Stimulated activated naive CD8-positive, alpha-beta T cell treated with anti-CD3 and anti-CD28 coated beads, Interleukin-15, amount 100 ng/mL, for 72 hours (primary cell): ENCODE results near the gene ABCC3.

ENCODE experiments used
- ATAC-seq: fragments of 150-1000 bp; cut with Tn5 transposase; 2 replicates; pipeline ENCODE4 v1.10.0; 2021; ENCODE audit warnings: mild to moderate bottlenecking, moderate library complexity
- DNase-seq, 2 donors: peaks; one replicate each; pipeline ENCODE4 v3.0.0; 2021 to 2022
- H3K27ac Mint-ChIP-seq, 2 donors: one replicate each; pipeline ENCODE4 v1.8.0; 2022; ENCODE audit warnings: mild to moderate bottlenecking in 2 of 2, mixed read lengths in 2 of 2, moderate library complexity in 2 of 2
- H3K27me3 Mint-ChIP-seq: one replicate; pipeline ENCODE4 v1.8.0; 2022; ENCODE audit warnings: mixed read lengths
- H3K4me1 Mint-ChIP-seq: one replicate; pipeline ENCODE4 v1.8.0; 2022; ENCODE audit warnings: mild to moderate bottlenecking, mixed read lengths
- H3K4me3 Mint-ChIP-seq, 2 donors: one replicate each; pipeline ENCODE4 v1.8.0; 2022; ENCODE audit warnings: mild to moderate bottlenecking in 2 of 2, mixed read lengths in 2 of 2, moderate library complexity in 1 of 2
- H3K9me3 Mint-ChIP-seq, 2 donors: one replicate each; pipeline ENCODE4 v1.8.0; 2022; ENCODE audit warnings: mixed read lengths in 2 of 2

Gene ABCC3

DNA sequence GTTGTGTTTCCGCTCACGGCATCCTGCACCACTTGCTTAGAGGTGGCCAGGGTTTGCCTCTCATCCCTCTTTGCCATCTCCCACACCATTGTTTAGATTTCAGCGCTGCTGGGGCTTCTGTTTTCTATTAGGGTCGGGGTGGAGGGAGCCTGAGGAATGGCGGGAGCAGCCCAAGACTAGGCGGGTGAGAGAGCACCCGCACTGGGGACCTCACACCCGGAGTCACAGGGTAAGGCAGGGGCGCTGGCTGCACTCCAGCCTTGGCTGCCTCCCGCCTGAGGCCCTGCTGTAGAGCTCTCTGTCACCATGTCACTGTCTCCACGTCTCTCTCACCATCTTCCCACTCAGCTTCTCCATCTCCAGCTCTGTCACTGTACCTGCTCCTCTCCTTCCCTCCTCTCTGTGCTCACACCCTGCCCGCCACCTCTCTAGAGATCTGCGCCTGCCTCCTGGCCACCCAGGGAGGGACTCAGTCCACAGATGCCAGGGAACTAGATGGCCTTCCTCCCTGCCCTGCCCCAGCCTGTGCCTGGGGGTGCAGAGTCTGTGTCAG is 32.8 kb upstream of the ABCC3 start:
- Mint-ChIP-seq H3K4me3 (no peak overlapping the region), H3K27me3 (peaks cover 50% of the 10 kb centered on the region), H3K4me1 (no peaks in the 10 kb centered on the region), H3K9me3 (no peaks in the 10 kb centered on the region), H3K27ac (no peak overlapping the region)
- ATAC-seq (no peak), DNase-seq (no peak)

- Mint-ChIP-seq H3K4me3 (no peak overlapping the region), H3K27me3 (peaks cover 50% of the 10 kb centered on the region), H3K27ac (no peak overlapping the region), H3K4me1 (no peaks in the 10 kb centered on the region), H3K9me3 (no peaks in the 10 kb centered on the region)
- DNase-seq (no peak), ATAC-seq (no peak)
Observed at GRCh38 chr17:50602836-50603235, 31.8 kb upstream of the ABCC3 start.

GRCh38 chr17:50603340-50603739 is 31.3 kb upstream of the ABCC3 start:
- DNase-seq (no peak), ATAC-seq (peak; percentile 45)
- Mint-ChIP-seq H3K4me1 (no peaks in the 10 kb centered on the region), H3K27ac (no peak overlapping the region), H3K4me3 (no peak overlapping the region), H3K9me3 (no peaks in the 10 kb centered on the region), H3K27me3 (peaks cover 50% of the 10 kb centered on the region)

DNA sequence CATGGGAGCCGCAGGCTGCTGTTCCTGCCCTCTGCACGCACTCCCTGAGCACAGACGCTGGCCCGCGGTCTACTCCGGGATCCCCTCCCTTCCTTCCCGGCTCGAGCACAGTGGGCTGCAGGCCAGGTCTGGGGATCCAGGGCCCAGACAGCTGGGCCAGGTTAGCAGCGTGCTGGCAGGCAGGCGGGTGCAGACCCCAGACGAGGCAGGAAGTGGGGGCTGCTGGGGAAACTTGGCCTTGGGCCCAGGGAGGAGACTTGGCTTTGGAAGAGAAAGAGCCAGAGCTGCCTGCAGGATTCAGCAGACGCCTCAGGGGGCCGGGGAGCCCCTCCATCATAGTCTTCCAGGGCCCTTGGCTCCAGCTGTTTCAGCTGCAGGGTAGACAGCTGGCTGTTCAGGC is 30.2 kb upstream of the ABCC3 start:
- H3K4me3 Mint-ChIP-seq, result no peak overlapping the region
- H3K9me3 Mint-ChIP-seq, result no peaks in the 10 kb centered on the region
- no peak for DNase-seq
- H3K27ac Mint-ChIP-seq, result peak overlapping the region in 1 of 2 donors; percentile 77
- H3K27me3 Mint-ChIP-seq, result peaks cover 53% of the 10 kb centered on the region
- ATAC-seq, result no peak
- no peaks in the 10 kb centered on the region for H3K4me1 Mint-ChIP-seq

DNA sequence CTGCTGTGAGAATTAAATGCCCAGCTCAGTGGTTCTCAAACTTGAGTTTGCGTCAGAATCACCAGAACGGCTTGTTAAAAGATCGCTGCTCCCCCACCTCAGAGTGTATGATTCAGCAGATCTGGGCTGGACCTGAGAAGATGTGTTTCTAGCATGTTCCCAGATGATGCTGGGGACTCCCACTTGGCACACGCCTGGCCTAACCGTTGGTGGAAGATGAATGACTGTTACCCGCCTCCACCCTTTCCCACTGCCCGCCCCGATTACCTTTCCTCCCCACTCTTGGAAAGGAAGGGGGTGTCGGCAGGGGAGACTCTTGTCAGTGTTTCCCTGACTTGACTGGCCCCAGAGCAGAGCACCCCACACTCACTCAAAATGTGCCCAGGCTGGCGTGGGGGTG is 29.3 kb upstream of the ABCC3 start:
- Mint-ChIP-seq H3K4me3 (no peak overlapping the region), H3K4me1 (no peaks in the 10 kb centered on the region), H3K27me3 (peaks cover 59% of the 10 kb centered on the region), H3K9me3 (no peaks in the 10 kb centered on the region), H3K27ac (no peak overlapping the region)
- ATAC-seq (no peak), DNase-seq (no peak)

GRCh38 chr17:50607522-50608175 is 27.0 kb upstream of the ABCC3 start:
- no peaks in the 10 kb centered on the region for H3K4me1 Mint-ChIP-seq
- no peak overlapping the region for H3K4me3 Mint-ChIP-seq
- ATAC-seq, result no peak
- peaks cover 45% of the 10 kb centered on the region for H3K27me3 Mint-ChIP-seq
- DNase-seq, result no peak
- no peak overlapping the region for H3K27ac Mint-ChIP-seq
- no peaks in the 10 kb centered on the region for H3K9me3 Mint-ChIP-seq

- Mint-ChIP-seq H3K27me3 (peaks cover 45% of the 10 kb centered on the region), H3K27ac (peak overlapping the region in 1 of 2 donors; percentile 20), H3K4me3 (no peak overlapping the region), H3K4me1 (peaks cover 2% of the 10 kb centered on the region), H3K9me3 (no peaks in the 10 kb centered on the region)
- DNase-seq, result no peak
- no peak for ATAC-seq
Observed at GRCh38 chr17:50608700-50609379, 25.8 kb upstream of the ABCC3 start.

GRCh38 chr17:50609380-50610074 is 25.2 kb upstream of the ABCC3 start:
- Mint-ChIP-seq H3K27ac (peak overlapping the region in 1 of 2 donors; percentile 48), H3K9me3 (no peaks in the 10 kb centered on the region), H3K27me3 (peaks cover 45% of the 10 kb centered on the region), H3K4me1 (peaks cover 8% of the 10 kb centered on the region), H3K4me3 (no peak overlapping the region)
- DNase-seq (no peak), ATAC-seq (no peak)

GRCh38 chr17:50611634-50612033 is 23.0 kb upstream of the ABCC3 start:
- peaks cover 13% of the 10 kb centered on the region for H3K4me1 Mint-ChIP-seq
- H3K9me3 Mint-ChIP-seq, result no peaks in the 10 kb centered on the region
- no peak overlapping the region for H3K4me3 Mint-ChIP-seq
- no peak for ATAC-seq
- no peak overlapping the region for H3K27ac Mint-ChIP-seq
- no peak for DNase-seq
- peaks cover 36% of the 10 kb centered on the region for H3K27me3 Mint-ChIP-seq

DNA sequence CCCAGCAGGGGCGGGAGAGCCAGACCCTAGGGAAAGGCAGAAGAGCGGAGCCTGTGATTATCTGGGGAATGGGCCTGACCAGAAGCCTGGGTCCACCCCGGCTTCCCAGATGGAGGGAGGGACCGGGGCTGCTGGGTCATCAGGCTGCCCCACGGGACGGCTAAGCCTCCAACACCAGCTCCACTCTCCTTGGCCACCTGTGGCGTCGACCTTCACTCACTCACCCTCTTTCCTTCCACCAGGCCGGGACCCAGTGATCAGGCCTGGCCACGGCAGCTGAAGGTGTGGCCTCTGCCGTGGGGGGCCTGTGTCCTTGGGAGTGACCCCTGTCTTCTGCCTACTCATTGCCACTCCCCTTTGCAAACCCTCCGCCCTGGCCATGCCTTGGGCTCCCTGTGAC is 22.4 kb upstream of the ABCC3 start:
- H3K4me3 Mint-ChIP-seq, result no peak overlapping the region
- H3K4me1 Mint-ChIP-seq, result peaks cover 13% of the 10 kb centered on the region
- ATAC-seq (no peak), DNase-seq (no peak)
- no peak overlapping the region for H3K27ac Mint-ChIP-seq
- H3K9me3 Mint-ChIP-seq, result no peaks in the 10 kb centered on the region
- H3K27me3 Mint-ChIP-seq, result peaks cover 36% of the 10 kb centered on the region

GRCh38 chr17:50613007-50613992 is 21.4 kb upstream of the ABCC3 start:
- ATAC-seq (no peak), DNase-seq (no peak)
- Mint-ChIP-seq H3K27ac (no peak overlapping the region), H3K4me1 (peaks cover 13% of the 10 kb centered on the region), H3K4me3 (no peak overlapping the region), H3K27me3 (peaks cover 36% of the 10 kb centered on the region), H3K9me3 (no peaks in the 10 kb centered on the region)

DNA sequence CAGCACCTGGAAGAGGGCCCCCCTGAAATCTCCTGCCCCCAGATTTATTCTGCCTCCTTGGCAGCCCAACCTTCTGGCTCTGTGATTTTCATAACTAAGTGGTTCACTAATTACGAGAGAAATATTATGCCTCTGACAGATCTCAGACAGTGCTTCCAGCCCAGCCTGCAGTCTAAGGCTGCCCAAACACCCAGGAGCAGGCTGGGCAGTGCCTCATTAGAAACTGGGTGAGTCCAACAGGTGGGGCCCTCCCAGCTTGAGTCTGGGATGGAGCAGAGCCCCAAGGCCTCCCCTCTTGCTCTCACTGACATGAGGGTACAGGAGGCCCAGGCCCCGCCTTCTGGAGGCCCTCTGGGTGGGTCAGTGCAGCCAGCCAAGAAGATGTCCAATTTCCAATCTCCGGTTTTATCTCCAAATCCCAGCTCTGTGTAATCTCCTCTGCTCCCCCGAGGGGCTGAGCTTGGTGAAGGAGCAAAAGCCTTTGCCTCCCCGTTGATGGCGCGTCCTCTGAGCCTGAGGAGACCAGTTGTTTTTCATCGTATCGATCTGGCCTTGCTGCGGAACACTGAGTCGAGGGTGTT is 20.1 kb upstream of the ABCC3 start:
- Mint-ChIP-seq H3K27me3 (peaks cover 34% of the 10 kb centered on the region), H3K27ac (peak overlapping the region in 1 of 2 donors; percentile 58), H3K4me3 (no peak overlapping the region), H3K9me3 (no peaks in the 10 kb centered on the region), H3K4me1 (peaks cover 13% of the 10 kb centered on the region)
- DNase-seq (no peak), ATAC-seq (no peak)

DNA sequence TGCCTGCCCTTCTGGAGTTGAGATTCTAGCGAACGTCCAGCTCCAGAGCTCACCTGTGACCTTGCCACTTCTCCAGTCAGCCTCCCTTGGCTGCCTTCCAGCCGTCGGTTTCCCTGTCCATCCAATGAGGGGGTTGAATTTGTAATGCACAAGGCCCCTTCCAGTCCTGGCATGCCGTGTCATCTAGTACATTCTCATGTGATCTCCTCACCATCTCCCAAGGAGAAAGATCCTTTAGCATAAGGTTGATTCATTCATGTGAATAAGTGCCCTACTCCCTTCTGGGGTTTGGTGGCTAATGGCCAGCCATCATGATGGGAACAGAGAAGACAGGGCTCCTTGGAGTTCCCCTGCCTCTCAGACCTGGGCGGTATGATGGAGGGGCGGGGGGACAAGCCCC is 18.9 kb upstream of the ABCC3 start:
- Mint-ChIP-seq H3K27me3 (peaks cover 40% of the 10 kb centered on the region), H3K4me1 (peaks cover 13% of the 10 kb centered on the region)
- no peak for ATAC-seq

GRCh38 chr17:50618300-50618699 is 16.4 kb upstream of the ABCC3 start:
- no peak overlapping the region for H3K27ac Mint-ChIP-seq
- no peaks in the 10 kb centered on the region for H3K9me3 Mint-ChIP-seq
- peaks cover 49% of the 10 kb centered on the region for H3K27me3 Mint-ChIP-seq
- ATAC-seq (no peak), DNase-seq (no peak)
- H3K4me1 Mint-ChIP-seq, result peaks cover 13% of the 10 kb centered on the region
- no peak overlapping the region for H3K4me3 Mint-ChIP-seq

More for the DNA sequence above, 18.9 kb upstream of the ABCC3 start:
- H3K4me3 Mint-ChIP-seq, result no peak overlapping the region
- no peaks in the 10 kb centered on the region for H3K9me3 Mint-ChIP-seq
- no peak overlapping the region for H3K27ac Mint-ChIP-seq
- DNase-seq, result no peak

DNA sequence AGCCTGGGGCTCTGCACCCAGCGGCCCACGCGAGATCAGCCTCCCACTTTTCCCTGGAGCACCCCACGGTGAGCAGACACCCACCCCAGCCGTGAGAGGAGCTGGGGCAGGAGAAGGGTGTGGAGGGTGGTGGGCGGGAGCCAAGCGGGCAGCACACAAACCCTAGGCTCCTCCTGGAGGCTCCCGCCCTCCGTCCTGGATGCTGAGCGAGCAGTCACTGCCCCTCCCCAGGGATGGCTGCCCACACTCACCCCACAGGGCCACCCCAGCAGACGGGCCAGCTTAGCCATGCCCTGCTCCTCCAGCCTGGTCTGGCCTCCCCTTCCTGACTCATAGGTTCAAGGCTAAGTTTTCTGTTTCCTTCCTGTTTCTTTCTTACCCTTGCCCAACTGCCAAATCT is 15.7 kb upstream of the ABCC3 start:
- no peak overlapping the region for H3K4me3 Mint-ChIP-seq
- no peaks in the 10 kb centered on the region for H3K9me3 Mint-ChIP-seq
- H3K27me3 Mint-ChIP-seq, result peaks cover 49% of the 10 kb centered on the region
- DNase-seq (no peak), ATAC-seq (peak; percentile 13)
- no peak overlapping the region for H3K27ac Mint-ChIP-seq
- H3K4me1 Mint-ChIP-seq, result peaks cover 10% of the 10 kb centered on the region
